Cardiac muscle cell (in vitro differentiated cells and primary cell): ENCODE measurements around the gene PIGQ. TPM values are rescaled to one million over a fixed set of nuclear protein-coding genes. Genes with fewer than 3 reads are reported as not detected.

ENCODE experiments used
- DNase-seq, 2 donors: peaks; one replicate each; pipeline versions ENCODE4 v3.0.0 to v3.0.0-alpha.2; 2010 to 2017; ENCODE audit warnings: low read depth in 1 of 2, low spot score in 1 of 2
- H3K27ac ChIP-seq: fragments of 200-600 bp; sonication (generic); 2 replicates; pipeline ENCODE4 v1.5.1; 2016
- H3K27me3 ChIP-seq: fragments of 200-600 bp; sonication (generic); 2 replicates; pipeline ENCODE4 v1.6.0; 2016; ENCODE audit warnings: control low read depth
- H3K36me3 ChIP-seq: fragments of 200-600 bp; sonication (generic); 2 replicates; pipeline ENCODE4 v1.5.1; 2016; ENCODE audit warnings: control low read depth
- H3K4me1 ChIP-seq: fragments of 200-600 bp; sonication (generic); 2 replicates; pipeline ENCODE4 v1.8.1; 2017; ENCODE audit warnings: low read depth, mild to moderate bottlenecking, mixed run types
- H3K4me3 ChIP-seq: fragments of 200-600 bp; sonication (generic); 2 replicates; pipeline ENCODE4 v1.5.1; 2016; ENCODE audit warnings: mild to moderate bottlenecking
- H3K9me3 ChIP-seq: fragments of 200-600 bp; sonication (generic); 2 replicates; pipeline ENCODE4 v1.5.1; 2017; ENCODE audit warnings: low read depth, mild to moderate bottlenecking, control low read depth
- CTCF ChIP-seq: IDR thresholded peaks from 2 replicates; pipeline ENCODE4 v1.5.1; 2012; ENCODE audit warnings: low read depth, mild to moderate bottlenecking, low read length
- polyA plus RNA-seq: library from polyadenylated mRNA; unstranded; fragments of >200 nt; fragmentation: Nextera tagmentation; extraction: Ambion mirVana; gene quantifications from 2 replicates; pipeline ENCODE4 v1.2.1, GENCODE V29; 2016
- total RNA-seq: library from RNA; depleted of rRNA; stranded (reverse); fragments of >200 nt; gene quantifications from 2 replicates; pipeline ENCODE4 v1.2.3, GENCODE V29; 2016

The PIGQ gene
- total and polyA plus RNA-seq, 2 experiments from 2014 or later: 110 to 124 TPM

GRCh38 chr16:625977-626765 lies 56.4 kb downstream of the PIGQ start:
- Histone ChIP-seq H3K4me3 (no peak overlapping the region), H3K27ac (no peak overlapping the region), H3K27me3 (no peaks in the 10 kb centered on the region), H3K4me1 (peaks cover 28% of the 10 kb centered on the region), H3K9me3 (no peaks in the 10 kb centered on the region), H3K36me3 (peaks cover 3% of the 10 kb centered on the region)
- TF ChIP-seq CTCF: no peak
- no peak for DNase-seq

GRCh38 chr16:626787-627453 lies 57.2 kb downstream of the PIGQ start:
- H3K4me3 ChIP-seq: no peak overlapping the region
- H3K4me1 ChIP-seq: peaks cover 31% of the 10 kb centered on the region
- no peak overlapping the region for H3K27ac ChIP-seq
- peaks cover 3% of the 10 kb centered on the region for H3K36me3 ChIP-seq
- no peak for TF ChIP-seq CTCF
- H3K27me3 ChIP-seq: no peaks in the 10 kb centered on the region
- peak in 1 of 2 donors; percentile 96 for DNase-seq
- H3K9me3 ChIP-seq: no peaks in the 10 kb centered on the region

GRCh38 chr16:627454-628239 lies 57.9 kb downstream of the PIGQ start:
- Histone ChIP-seq H3K4me1 (peaks cover 31% of the 10 kb centered on the region), H3K9me3 (no peaks in the 10 kb centered on the region), H3K27me3 (no peaks in the 10 kb centered on the region), H3K36me3 (peaks cover 3% of the 10 kb centered on the region), H3K27ac (no peak overlapping the region), H3K4me3 (no peak overlapping the region)
- TF ChIP-seq CTCF: no peak
- DNase-seq: no peak

- H3K36me3 ChIP-seq: peaks cover 7% of the 10 kb centered on the region
- H3K4me3 ChIP-seq: no peak overlapping the region
- DNase-seq: no peak
- peaks cover 31% of the 10 kb centered on the region for H3K4me1 ChIP-seq
- H3K9me3 ChIP-seq: no peaks in the 10 kb centered on the region
- H3K27me3 ChIP-seq: no peaks in the 10 kb centered on the region
- TF ChIP-seq CTCF: no peak
- peak overlapping the region; percentile 95 for H3K27ac ChIP-seq
These were observed 58.7 kb downstream of the PIGQ start for GRCh38 chr16:628321-629061.

DNA sequence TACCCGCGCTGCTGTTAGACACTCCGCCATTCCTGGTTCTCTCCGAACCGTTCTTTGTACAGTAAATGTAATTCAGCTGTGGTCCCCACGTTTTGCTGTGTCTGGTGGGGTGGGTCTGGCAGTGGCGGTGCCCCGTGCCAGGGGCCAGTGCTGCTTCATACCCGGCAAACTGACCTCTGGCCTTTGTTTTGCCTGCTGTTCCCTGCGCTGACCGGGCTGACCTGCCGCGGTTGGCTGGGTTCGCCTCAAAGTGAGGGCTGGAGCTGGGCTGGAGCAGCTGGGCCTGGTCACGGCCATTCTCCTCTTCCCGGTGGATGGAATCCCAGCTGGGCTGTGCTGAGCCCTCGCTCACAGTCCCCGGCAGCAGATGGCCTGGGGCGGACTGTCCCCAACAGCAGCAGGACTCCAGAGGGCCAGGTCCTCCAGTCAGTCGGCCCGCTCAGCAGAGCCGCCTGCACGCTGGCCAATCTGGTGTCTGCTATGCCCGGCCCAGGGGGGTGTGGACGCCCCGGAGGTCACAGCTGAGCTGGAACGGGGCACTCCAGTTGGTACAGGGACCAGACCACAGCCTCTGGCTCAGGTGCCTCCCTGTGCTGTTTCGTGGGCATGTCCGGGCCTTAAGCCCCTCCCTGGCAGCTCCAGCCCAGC lies 59.5 kb downstream of the PIGQ start:
- H3K4me3 ChIP-seq: no peak overlapping the region
- H3K9me3 ChIP-seq: no peaks in the 10 kb centered on the region
- H3K27ac ChIP-seq: peak overlapping the region; percentile 95
- DNase-seq: peak in 1 of 2 donors; percentile 71
- peaks cover 12% of the 10 kb centered on the region for H3K36me3 ChIP-seq
- TF ChIP-seq CTCF: no peak
- H3K4me1 ChIP-seq: peaks cover 24% of the 10 kb centered on the region
- H3K27me3 ChIP-seq: no peaks in the 10 kb centered on the region
